Frontal cortex (tissue), 4 donors: ENCODE results near the gene ZNF268. TPM values are rescaled to one million over a fixed set of nuclear protein-coding genes. Genes with fewer than 3 reads are reported as not detected.

Experiments
- DNase-seq, 2 donors: peaks; one replicate each; pipeline ENCODE4 v3.0.0; 2012; ENCODE audit warnings: low spot score in 2 of 2
- FAIRE-seq: peaks from 2 replicates; lab custom pipeline; 2012; peaks lifted over from hg19 to GRCh38; lab: Jason Lieb, UNC
- total RNA-seq: library from RNA; depleted of rRNA; stranded (reverse); fragments of >200 nt; gene quantifications from one replicate; pipeline ENCODE4 v1.2.3, GENCODE V29; 2014
- donor health status: control.
- donor health status: control.
- donor health status: control.

The ZNF268 gene
- total RNA-seq: 27.3 TPM

- no peak for FAIRE-seq
- DNase-seq: peak; percentile 67 to 92
Observed at GRCh38 chr12:133181238-133181959, at the start of gene ZNF268. Gene ZNF268, plus strand, starts transcription at chr12:133181495. Its CDS starts 503 bp downstream, at chr12:133181998.

GRCh38 chr12:133135747-133136146, 45.5 kb upstream of the ZNF268 start:
- DNase-seq (no peak), FAIRE-seq (no peak)

- DNase-seq: no peak
- no peak for FAIRE-seq
Observed at GRCh38 chr12:133145981-133146380, 35.3 kb upstream of the ZNF268 start.

GRCh38 chr12:133156125-133156690, 25.1 kb upstream of the ZNF268 start:
- no peak for FAIRE-seq
- no peak for DNase-seq

GRCh38 chr12:133165776-133166175, 15.5 kb upstream of the ZNF268 start:
- FAIRE-seq (no peak), DNase-seq (no peak)

- DNase-seq (no peak), FAIRE-seq (no peak)
Observed at GRCh38 chr12:133172491-133172890, 8.8 kb upstream of the ZNF268 start.

- no peak for FAIRE-seq
- DNase-seq: no peak
Observed at GRCh38 chr12:133174901-133175300, 6.4 kb upstream of the ZNF268 start.

- DNase-seq (no peak), FAIRE-seq (no peak)
Observed at GRCh38 chr12:133180669-133181068, 626 bp upstream of the ZNF268 start.

GRCh38 chr12:133190176-133190575, 8.9 kb downstream of the ZNF268 start:
- DNase-seq (no peak), FAIRE-seq (no peak)

- FAIRE-seq (no peak), DNase-seq (no peak)
Observed at GRCh38 chr12:133192847-133193246, 11.6 kb downstream of the ZNF268 start.

- FAIRE-seq: no peak
- no peak for DNase-seq
Observed at GRCh38 chr12:133201888-133202287, 20.6 kb downstream of the ZNF268 start.

GRCh38 chr12:133202493-133203343, 21.4 kb downstream of the ZNF268 start:
- FAIRE-seq (no peak), DNase-seq (no peak)

GRCh38 chr12:133203344-133204263, 22.3 kb downstream of the ZNF268 start:
- DNase-seq (no peak), FAIRE-seq (no peak)

- FAIRE-seq: no peak
- no peak for DNase-seq
Observed at GRCh38 chr12:133204264-133204603, 22.9 kb downstream of the ZNF268 start.

- FAIRE-seq (no peak), DNase-seq (no peak)
Observed at GRCh38 chr12:133206390-133206789, 25.1 kb downstream of the ZNF268 start.

GRCh38 chr12:133215724-133216123, 34.4 kb downstream of the ZNF268 start:
- DNase-seq: no peak
- FAIRE-seq: no peak

- FAIRE-seq (no peak), DNase-seq (no peak)
Observed at GRCh38 chr12:133217219-133217618, 35.9 kb downstream of the ZNF268 start.

GRCh38 chr12:133220521-133220920, 39.2 kb downstream of the ZNF268 start:
- FAIRE-seq: no peak

GRCh38 chr12:133221241-133221640, 39.9 kb downstream of the ZNF268 start:
- FAIRE-seq: no peak

More at GRCh38 chr12:133220521-133220920, 39.2 kb downstream of the ZNF268 start:
- DNase-seq: no peak

GRCh38 chr12:133222211-133222610, 40.9 kb downstream of the ZNF268 start:
- FAIRE-seq (no peak), DNase-seq (no peak)

More at GRCh38 chr12:133221241-133221640, 39.9 kb downstream of the ZNF268 start:
- DNase-seq: no peak
